Left renal cortex interstitium (tissue), 4 donors: ENCODE data around the gene USP31. TPM values are rescaled to one million over a fixed set of nuclear protein-coding genes. Genes with fewer than 3 reads are reported as not detected.
"Not testable (repeated sequence)": the region's sequence is repeated elsewhere in the genome, so short reads cannot be mapped to it uniquely, and the experiment has no call there.

Experiments
- DNase-seq, 4 donors: peaks; one replicate each; pipeline ENCODE4 v3.0.0-alpha.2; 2013; ENCODE audit warnings: low read depth in 4 of 4, low spot score in 2 of 4, missing footprints in 1 of 4
- polyA plus RNA-seq, 4 donors: library from polyadenylated mRNA; unstranded; fragments of 120-200 nt; gene quantifications; one replicate each; pipeline ENCODE4 v1.2.1, GENCODE V29; 2013; ENCODE audit not compliant: insufficient read length in 4 of 4

USP31 gene
- polyA plus RNA-seq, 4 donors: 5.5 to 8.4 (median 6.7) TPM

- DNase-seq: no peak
Observed at GRCh38 chr16:23156946-23157460, 7.8 kb upstream of the USP31 start.

GRCh38 chr16:23156110-23156509 is 6.9 kb upstream of the USP31 start:
- no peak for DNase-seq

- no peak for DNase-seq
Observed at GRCh38 chr16:23155445-23156049, 6.3 kb upstream of the USP31 start.

GRCh38 chr16:23152386-23153178 is 3.3 kb upstream of the USP31 start:
- no peak for DNase-seq

GRCh38 chr16:23149993-23150364 is 727 bp upstream of the USP31 start:
- DNase-seq: no peak

GRCh38 chr16:23148513-23149266 is 562 bp downstream of the USP31 start:
- no peak for DNase-seq

GRCh38 chr16:23148166-23148512 is 1.1 kb downstream of the USP31 start:
- DNase-seq: no peak

- no peak for DNase-seq
Observed at GRCh38 chr16:23147666-23148065, 1.6 kb downstream of the USP31 start.

GRCh38 chr16:23146877-23147601 is 2.2 kb downstream of the USP31 start:
- no peak for DNase-seq

GRCh38 chr16:23145608-23146007 is 3.6 kb downstream of the USP31 start:
- DNase-seq: no peak

GRCh38 chr16:23145186-23145585 is 4.1 kb downstream of the USP31 start:
- DNase-seq: no peak

GRCh38 chr16:23144393-23144792 is 4.9 kb downstream of the USP31 start:
- not testable (repeated sequence) for DNase-seq

GRCh38 chr16:23143391-23143790 is 5.9 kb downstream of the USP31 start:
- no peak for DNase-seq

GRCh38 chr16:23141959-23142740 is 7.1 kb downstream of the USP31 start:
- no peak for DNase-seq

GRCh38 chr16:23141500-23141899 is 7.8 kb downstream of the USP31 start:
- DNase-seq: no peak

- no peak for DNase-seq
Observed at GRCh38 chr16:23141033-23141432, 8.2 kb downstream of the USP31 start.

- DNase-seq: no peak
Observed at GRCh38 chr16:23140107-23140506, 9.1 kb downstream of the USP31 start.

- no peak for DNase-seq
Observed at GRCh38 chr16:23137818-23138217, 11.4 kb downstream of the USP31 start.

GRCh38 chr16:23137256-23137655 is 12.0 kb downstream of the USP31 start:
- DNase-seq: no peak

- DNase-seq: no peak
Observed at GRCh38 chr16:23134274-23134673, 15.0 kb downstream of the USP31 start.
